OCI-LY3 (cell line): Measurements from ENCODE around the gene ANO6.

Experiments used
- EZH2phosphoT487 ChIP-seq: fragments of 200-600 bp; shearing (Covaris generic); IDR thresholded peaks from 2 replicates; pipeline ENCODE4 v1.6.1; 2018; ENCODE audit warnings: antibody characterized with exemption, mixed run types, low read depth
- TF ChIP-seq, protein P1 (sequence below): fragments of 200-600, 300-600 bp; sonication (generic); IDR thresholded peaks from 2 replicates; pipeline ENCODE4 v1.5.1; 2014; ENCODE audit warnings: antibody characterized with exemption, low read length, low read depth

DNA sequence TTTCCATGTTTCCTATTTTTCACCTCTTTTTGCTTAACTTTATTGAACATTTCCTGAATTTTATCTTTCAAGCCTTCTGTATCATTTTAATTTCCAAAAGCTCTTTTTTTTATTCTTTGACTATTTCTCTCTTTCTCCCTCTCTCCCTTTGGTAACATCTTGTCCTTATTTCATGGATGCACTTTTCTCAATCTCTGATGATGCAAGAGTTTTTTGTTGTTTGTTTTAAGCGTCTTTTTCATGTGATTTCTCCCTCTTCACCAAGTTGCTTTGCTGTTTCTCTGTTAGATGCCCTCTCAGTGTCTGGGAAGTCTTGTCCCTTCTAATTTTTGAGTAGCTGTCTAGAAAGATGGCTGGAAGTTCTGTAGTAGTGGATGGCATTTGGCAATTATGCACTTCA lies 62.6 kb downstream of the ANO6 start:
- TF ChIP-seq, protein P1, sequence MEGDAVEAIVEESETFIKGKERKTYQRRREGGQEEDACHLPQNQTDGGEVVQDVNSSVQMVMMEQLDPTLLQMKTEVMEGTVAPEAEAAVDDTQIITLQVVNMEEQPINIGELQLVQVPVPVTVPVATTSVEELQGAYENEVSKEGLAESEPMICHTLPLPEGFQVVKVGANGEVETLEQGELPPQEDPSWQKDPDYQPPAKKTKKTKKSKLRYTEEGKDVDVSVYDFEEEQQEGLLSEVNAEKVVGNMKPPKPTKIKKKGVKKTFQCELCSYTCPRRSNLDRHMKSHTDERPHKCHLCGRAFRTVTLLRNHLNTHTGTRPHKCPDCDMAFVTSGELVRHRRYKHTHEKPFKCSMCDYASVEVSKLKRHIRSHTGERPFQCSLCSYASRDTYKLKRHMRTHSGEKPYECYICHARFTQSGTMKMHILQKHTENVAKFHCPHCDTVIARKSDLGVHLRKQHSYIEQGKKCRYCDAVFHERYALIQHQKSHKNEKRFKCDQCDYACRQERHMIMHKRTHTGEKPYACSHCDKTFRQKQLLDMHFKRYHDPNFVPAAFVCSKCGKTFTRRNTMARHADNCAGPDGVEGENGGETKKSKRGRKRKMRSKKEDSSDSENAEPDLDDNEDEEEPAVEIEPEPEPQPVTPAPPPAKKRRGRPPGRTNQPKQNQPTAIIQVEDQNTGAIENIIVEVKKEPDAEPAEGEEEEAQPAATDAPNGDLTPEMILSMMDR: no peak
- no peak for TF ChIP-seq EZH2phosphoT487
